Measurements from ENCODE around the gene ITGA1.

DNA sequence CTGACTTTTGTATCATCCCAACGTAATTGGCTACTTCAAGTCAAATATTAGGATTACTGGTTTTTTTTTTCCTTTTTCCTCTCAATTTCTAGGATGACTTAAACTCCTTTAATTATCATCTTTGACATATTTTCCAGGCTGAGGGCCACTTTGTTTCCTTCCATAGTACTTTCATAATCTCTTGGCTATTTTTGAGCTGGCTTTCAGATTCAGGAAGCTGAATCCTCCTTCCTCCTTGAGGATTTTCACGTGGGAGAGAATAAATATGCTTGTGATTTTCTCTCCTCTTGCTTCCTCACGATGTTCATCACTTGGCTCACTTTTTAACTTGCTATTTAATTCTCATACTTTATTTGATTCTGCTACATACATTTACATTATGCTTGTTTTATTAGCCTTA lies 88.1 kb downstream of the ITGA1 start:
- TF ChIP-seq, protein P1, sequence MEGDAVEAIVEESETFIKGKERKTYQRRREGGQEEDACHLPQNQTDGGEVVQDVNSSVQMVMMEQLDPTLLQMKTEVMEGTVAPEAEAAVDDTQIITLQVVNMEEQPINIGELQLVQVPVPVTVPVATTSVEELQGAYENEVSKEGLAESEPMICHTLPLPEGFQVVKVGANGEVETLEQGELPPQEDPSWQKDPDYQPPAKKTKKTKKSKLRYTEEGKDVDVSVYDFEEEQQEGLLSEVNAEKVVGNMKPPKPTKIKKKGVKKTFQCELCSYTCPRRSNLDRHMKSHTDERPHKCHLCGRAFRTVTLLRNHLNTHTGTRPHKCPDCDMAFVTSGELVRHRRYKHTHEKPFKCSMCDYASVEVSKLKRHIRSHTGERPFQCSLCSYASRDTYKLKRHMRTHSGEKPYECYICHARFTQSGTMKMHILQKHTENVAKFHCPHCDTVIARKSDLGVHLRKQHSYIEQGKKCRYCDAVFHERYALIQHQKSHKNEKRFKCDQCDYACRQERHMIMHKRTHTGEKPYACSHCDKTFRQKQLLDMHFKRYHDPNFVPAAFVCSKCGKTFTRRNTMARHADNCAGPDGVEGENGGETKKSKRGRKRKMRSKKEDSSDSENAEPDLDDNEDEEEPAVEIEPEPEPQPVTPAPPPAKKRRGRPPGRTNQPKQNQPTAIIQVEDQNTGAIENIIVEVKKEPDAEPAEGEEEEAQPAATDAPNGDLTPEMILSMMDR (IDR thresholded peaks at IDR 0.05) = no peak
- no peak for TF ChIP-seq POLR2A (IDR thresholded peaks at IDR 0.05)
